Neural progenitor cell (in vitro differentiated cells): ENCODE measurements around the gene CFAP43. TPM values are rescaled to one million over a fixed set of nuclear protein-coding genes. Genes with fewer than 3 reads are reported as not detected.

Source experiments
- DNase-seq: peaks from one replicate; pipeline ENCODE4 v3.0.0-alpha.2; 2016; ENCODE audit warnings: low spot score
- H2AFZ ChIP-seq: fragments of 200-600 bp; sonication (generic); replicated peaks from 2 replicates; pipeline ENCODE4 v1.6.1; 2016; ENCODE audit warnings: antibody characterized with exemption
- H3F3A ChIP-seq: fragments of 200-600 bp; sonication (generic); 2 replicates; pipeline ENCODE4 v1.6.1; 2016; ENCODE audit warnings: antibody characterized with exemption, low read depth
- H3K27ac ChIP-seq: fragments of 200-600 bp; sonication (generic); 2 replicates; pipeline ENCODE4 v1.5.1; 2016; ENCODE audit warnings: mild to moderate bottlenecking
- H3K27me3 ChIP-seq: fragments of 200-600 bp; sonication (generic); 2 replicates; pipeline ENCODE4 v1.6.1; 2016; ENCODE audit warnings: mild to moderate bottlenecking, moderate library complexity
- H3K36me3 ChIP-seq: fragments of 200-600 bp; sonication (generic); 2 replicates; pipeline ENCODE4 v1.5.1; 2016
- H3K4me1 ChIP-seq: fragments of 200-600 bp; sonication (generic); 2 replicates; pipeline ENCODE4 v1.6.1; 2016; ENCODE audit warnings: mixed run types
- H3K4me2 ChIP-seq: fragments of 200-600 bp; sonication (generic); 2 replicates; pipeline ENCODE4 v1.6.1; 2016
- H3K4me3 ChIP-seq: fragments of 200-600 bp; sonication (generic); 2 replicates; pipeline ENCODE4 v1.5.1; 2016
- H3K79me2 ChIP-seq: fragments of 200-600 bp; sonication (generic); 2 replicates; pipeline ENCODE4 v1.6.1; 2016; ENCODE audit warnings: low read depth
- H3K9ac ChIP-seq: fragments of 200-600 bp; sonication (generic); 2 replicates; pipeline ENCODE4 v1.6.1; 2016
- H3K9me3 ChIP-seq: fragments of 200-600 bp; sonication (generic); 2 replicates; pipeline ENCODE4 v1.5.1; 2016; ENCODE audit warnings: low read depth
- H4K20me1 ChIP-seq: fragments of 200-600 bp; sonication (generic); 2 replicates; pipeline ENCODE4 v1.6.1; 2016; ENCODE audit warnings: low read depth
- H3K27ac Mint-ChIP-seq: 3 replicates; pipeline ENCODE4 v1.8.0; 2021; ENCODE audit warnings: mixed read lengths
- H3K27me3 Mint-ChIP-seq: 2 replicates; pipeline ENCODE4 v1.8.0; 2022; ENCODE audit warnings: low read depth, mild to moderate bottlenecking, inconsistent platforms, moderate library complexity, mixed read lengths; ENCODE audit not compliant: insufficient read depth
- H3K36me3 Mint-ChIP-seq: 3 replicates; pipeline ENCODE4 v1.8.0; 2021; ENCODE audit warnings: mixed read lengths
- H3K4me1 Mint-ChIP-seq: 3 replicates; pipeline ENCODE4 v1.8.0; 2021; ENCODE audit warnings: mixed read lengths
- H3K4me3 Mint-ChIP-seq: 3 replicates; pipeline ENCODE4 v1.8.0; 2021; ENCODE audit warnings: mild to moderate bottlenecking, moderate library complexity, mixed read lengths
- H3K9me3 Mint-ChIP-seq: 3 replicates; pipeline ENCODE4 v1.8.0; 2020; ENCODE audit warnings: mixed read lengths
- EZH2 ChIP-seq: fragments of 200-600 bp; sonication (generic); IDR thresholded peaks from 2 replicates; pipeline ENCODE4 v1.6.1; 2017; ENCODE audit warnings: antibody characterized with exemption, mild to moderate bottlenecking, moderate library complexity
- EZH2phosphoT487 ChIP-seq: fragments of 200-600 bp; sonication (generic); IDR thresholded peaks from 2 replicates; pipeline ENCODE4 v1.6.1; 2017; ENCODE audit warnings: antibody characterized with exemption
- total RNA-seq: library from RNA; depleted of rRNA; stranded (reverse); fragments of >200 nt; gene quantifications from 2 replicates; pipeline ENCODE4 v1.2.3, GENCODE V29; 2015; ENCODE audit warnings: low replicate concordance
- TF ChIP-seq, protein P1 (sequence below): fragments of 200-600 bp; sonication (generic); IDR thresholded peaks from 2 replicates; pipeline ENCODE4 v1.5.1; 2017; ENCODE audit warnings: antibody characterized with exemption, mild to moderate bottlenecking

Gene CFAP43
- total RNA-seq, 1 donor from 2014 or later, result 2.7 TPM

DNA sequence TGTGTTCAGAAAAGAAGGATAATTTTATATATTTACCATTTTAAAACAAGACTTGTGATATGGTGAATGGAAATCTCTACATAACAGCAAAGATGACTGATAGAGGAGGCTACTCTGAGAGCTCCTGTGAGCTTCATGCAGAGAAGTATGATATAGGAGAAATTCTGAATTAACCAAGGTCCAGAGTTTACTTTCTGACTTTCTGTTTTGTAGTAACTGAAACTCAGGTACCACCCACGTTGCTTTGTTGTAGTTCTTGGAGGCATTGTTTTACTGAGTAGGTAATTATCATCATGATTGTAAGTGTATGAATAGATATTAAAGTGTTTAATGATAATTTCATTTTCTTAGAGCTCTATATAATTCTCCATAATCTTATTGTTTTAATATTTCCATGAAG, 128.2 kb downstream of the CFAP43 start:
- DNase-seq, result no peak
- no peak for TF ChIP-seq EZH2
- TF ChIP-seq, protein P1, sequence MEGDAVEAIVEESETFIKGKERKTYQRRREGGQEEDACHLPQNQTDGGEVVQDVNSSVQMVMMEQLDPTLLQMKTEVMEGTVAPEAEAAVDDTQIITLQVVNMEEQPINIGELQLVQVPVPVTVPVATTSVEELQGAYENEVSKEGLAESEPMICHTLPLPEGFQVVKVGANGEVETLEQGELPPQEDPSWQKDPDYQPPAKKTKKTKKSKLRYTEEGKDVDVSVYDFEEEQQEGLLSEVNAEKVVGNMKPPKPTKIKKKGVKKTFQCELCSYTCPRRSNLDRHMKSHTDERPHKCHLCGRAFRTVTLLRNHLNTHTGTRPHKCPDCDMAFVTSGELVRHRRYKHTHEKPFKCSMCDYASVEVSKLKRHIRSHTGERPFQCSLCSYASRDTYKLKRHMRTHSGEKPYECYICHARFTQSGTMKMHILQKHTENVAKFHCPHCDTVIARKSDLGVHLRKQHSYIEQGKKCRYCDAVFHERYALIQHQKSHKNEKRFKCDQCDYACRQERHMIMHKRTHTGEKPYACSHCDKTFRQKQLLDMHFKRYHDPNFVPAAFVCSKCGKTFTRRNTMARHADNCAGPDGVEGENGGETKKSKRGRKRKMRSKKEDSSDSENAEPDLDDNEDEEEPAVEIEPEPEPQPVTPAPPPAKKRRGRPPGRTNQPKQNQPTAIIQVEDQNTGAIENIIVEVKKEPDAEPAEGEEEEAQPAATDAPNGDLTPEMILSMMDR, result no peak
- no peak for TF ChIP-seq EZH2phosphoT487
- no peaks in the 10 kb centered on the region for H3K79me2 ChIP-seq
- H3K4me3 ChIP-seq, result no peak overlapping the region
- H3K36me3 ChIP-seq, result no peaks in the 10 kb centered on the region
- no peaks in the 10 kb centered on the region for H3F3A ChIP-seq
- H3K4me3 Mint-ChIP-seq, result no peak overlapping the region
- H3K27ac ChIP-seq, result no peak overlapping the region
- H3K9me3 Mint-ChIP-seq, result no peaks in the 10 kb centered on the region
- no peaks in the 10 kb centered on the region for H3K27me3 ChIP-seq
- H3K9me3 ChIP-seq, result no peaks in the 10 kb centered on the region
- no peak overlapping the region for H3K4me2 ChIP-seq
- H2AFZ ChIP-seq, result no peak overlapping the region
- H3K9ac ChIP-seq, result no peak overlapping the region
- H4K20me1 ChIP-seq, result no peaks in the 10 kb centered on the region
- H3K4me1 ChIP-seq, result peaks cover 10% of the 10 kb centered on the region
- peaks cover 2% of the 10 kb centered on the region for H3K27me3 Mint-ChIP-seq
- no peaks in the 10 kb centered on the region for H3K36me3 Mint-ChIP-seq
- H3K27ac Mint-ChIP-seq, result no peak overlapping the region
- H3K4me1 Mint-ChIP-seq, result no peaks in the 10 kb centered on the region

DNA sequence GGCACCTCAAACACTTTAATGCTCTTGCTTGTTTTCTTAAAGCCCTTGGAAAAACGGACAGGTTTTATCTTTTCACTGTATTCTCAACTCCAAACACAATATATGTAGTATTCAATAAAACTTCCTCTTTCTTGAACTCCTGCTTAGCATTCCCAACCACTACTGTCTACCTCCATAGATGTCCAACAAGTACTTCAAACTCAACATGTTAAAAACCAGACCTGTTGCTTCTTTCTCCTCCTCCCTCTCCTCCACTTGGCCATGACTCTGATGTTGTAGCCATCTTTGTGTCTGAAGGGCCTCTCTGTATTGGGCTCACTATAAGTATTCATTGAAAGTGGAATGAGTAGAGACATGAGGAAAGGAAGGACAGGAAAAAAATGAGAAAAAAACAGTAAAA, 130.3 kb downstream of the CFAP43 start:
- H3K36me3 Mint-ChIP-seq, result no peaks in the 10 kb centered on the region
- H3K36me3 ChIP-seq, result no peaks in the 10 kb centered on the region
- no peak overlapping the region for H3K4me3 ChIP-seq
- no peak overlapping the region for H3K4me2 ChIP-seq
- no peak overlapping the region for H3K4me3 Mint-ChIP-seq
- no peak overlapping the region for H3K27ac Mint-ChIP-seq
- peaks cover 6% of the 10 kb centered on the region for H3K9me3 Mint-ChIP-seq
- H4K20me1 ChIP-seq, result no peaks in the 10 kb centered on the region
- no peaks in the 10 kb centered on the region for H3F3A ChIP-seq
- H3K9me3 ChIP-seq, result no peaks in the 10 kb centered on the region
- H3K27ac ChIP-seq, result no peak overlapping the region
- H3K27me3 Mint-ChIP-seq, result no peaks in the 10 kb centered on the region
- TF ChIP-seq EZH2, result no peak
- TF ChIP-seq EZH2phosphoT487, result no peak
- no peaks in the 10 kb centered on the region for H3K27me3 ChIP-seq
- no peaks in the 10 kb centered on the region for H3K4me1 Mint-ChIP-seq
- no peak overlapping the region for H2AFZ ChIP-seq
- H3K4me1 ChIP-seq, result peaks cover 10% of the 10 kb centered on the region
- H3K9ac ChIP-seq, result no peak overlapping the region
- H3K79me2 ChIP-seq, result no peaks in the 10 kb centered on the region
- no peak for DNase-seq

DNA sequence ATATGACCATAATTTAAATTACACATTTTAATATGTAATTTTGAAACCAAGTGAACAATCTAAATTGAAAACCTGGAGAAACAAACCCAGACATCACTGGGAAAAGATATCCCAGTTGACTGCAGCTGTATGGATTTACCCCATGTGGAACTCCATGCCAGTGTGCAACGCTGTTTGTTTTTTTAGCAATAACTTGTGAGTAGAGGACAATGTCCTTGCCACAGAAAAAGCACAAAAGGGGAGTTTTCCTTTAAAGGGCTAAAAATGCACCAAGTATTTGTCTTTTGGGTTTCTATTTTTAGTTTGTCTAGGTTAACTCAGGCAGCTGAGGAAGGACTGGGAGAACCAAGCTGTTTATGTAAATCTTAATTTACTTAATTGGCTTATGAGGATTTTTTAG, 131.4 kb downstream of the CFAP43 start:
- TF ChIP-seq EZH2 (no peak), EZH2phosphoT487 (no peak)
- TF ChIP-seq, protein P1, result no peak
- no peak overlapping the region for H3K9ac ChIP-seq
- H3K9me3 ChIP-seq, result no peaks in the 10 kb centered on the region
- H3K27ac ChIP-seq, result no peak overlapping the region
- H3K4me1 Mint-ChIP-seq, result no peaks in the 10 kb centered on the region
- H3K27me3 ChIP-seq, result no peaks in the 10 kb centered on the region
- H3K27me3 Mint-ChIP-seq, result no peaks in the 10 kb centered on the region
- no peak for DNase-seq
- no peaks in the 10 kb centered on the region for H3K36me3 ChIP-seq
- H2AFZ ChIP-seq, result no peak overlapping the region
- H3K36me3 Mint-ChIP-seq, result no peaks in the 10 kb centered on the region
- H3K4me3 ChIP-seq, result no peak overlapping the region
- H4K20me1 ChIP-seq, result no peaks in the 10 kb centered on the region
- H3F3A ChIP-seq, result no peaks in the 10 kb centered on the region
- no peak overlapping the region for H3K4me2 ChIP-seq
- no peaks in the 10 kb centered on the region for H3K79me2 ChIP-seq
- peaks cover 10% of the 10 kb centered on the region for H3K4me1 ChIP-seq
- no peak overlapping the region for H3K4me3 Mint-ChIP-seq
- peaks cover 11% of the 10 kb centered on the region for H3K9me3 Mint-ChIP-seq
- no peak overlapping the region for H3K27ac Mint-ChIP-seq

DNA sequence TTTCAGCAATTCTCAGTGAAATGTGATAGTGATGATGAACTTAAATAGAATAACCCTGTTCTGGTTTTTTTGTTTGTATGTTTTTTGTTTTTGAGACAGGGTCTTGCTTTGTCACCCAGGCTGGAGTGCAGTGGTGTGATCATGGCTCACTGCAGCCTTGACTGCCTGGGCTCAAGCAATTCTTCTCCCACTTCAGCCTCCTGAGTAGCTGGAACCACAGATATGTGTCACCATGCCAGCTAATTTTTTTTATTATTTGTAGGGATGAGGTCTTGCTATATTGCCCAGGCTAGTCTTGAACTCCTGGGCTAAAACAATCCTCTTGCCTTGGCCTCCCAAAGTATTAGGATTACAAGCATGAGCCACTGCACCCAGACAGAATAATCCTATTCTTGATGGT, 132.2 kb downstream of the CFAP43 start:
- Histone ChIP-seq H3K9ac (no peak overlapping the region), H3F3A (no peaks in the 10 kb centered on the region), H3K9me3 (no peaks in the 10 kb centered on the region), H3K27me3 (no peaks in the 10 kb centered on the region), H4K20me1 (no peaks in the 10 kb centered on the region), H3K79me2 (no peaks in the 10 kb centered on the region), H3K4me2 (no peak overlapping the region), H3K4me3 (no peak overlapping the region), H3K4me1 (peaks cover 10% of the 10 kb centered on the region), H3K36me3 (no peaks in the 10 kb centered on the region), H2AFZ (no peak overlapping the region), H3K27ac (no peak overlapping the region)
- Mint-ChIP-seq H3K27me3 (no peaks in the 10 kb centered on the region), H3K27ac (no peak overlapping the region), H3K9me3 (peaks cover 11% of the 10 kb centered on the region), H3K4me3 (no peak overlapping the region), H3K36me3 (no peaks in the 10 kb centered on the region), H3K4me1 (no peaks in the 10 kb centered on the region)
- TF ChIP-seq EZH2phosphoT487, result no peak
- TF ChIP-seq, protein P1, result no peak
- no peak for TF ChIP-seq EZH2
- no peak for DNase-seq
